AG04449 (cell line): ENCODE measurements around the gene FBXL17.

ENCODE experiments used
- CTCF ChIA-PET: fragments of 350-600 bp; formaldehyde crosslinking; extraction: SDS; loops from one replicate; lab custom pipeline; 2021; ENCODE audit warnings: antibody characterized with exemption; lab: Yijun Ruan, JAX
- POLR2A ChIA-PET: fragments of 400-600, 350-600 bp; formaldehyde crosslinking; extraction: SDS; loops from one replicate; lab custom pipeline; 2020; ENCODE audit warnings: antibody characterized with exemption, inconsistent platforms; lab: Yijun Ruan, JAX
- DNase-seq: peaks from one replicate; pipeline ENCODE4 v3.0.0-alpha.2; 2010; ENCODE audit warnings: low read depth, low spot score
- H3K4me3 ChIP-seq: 2 replicates; pipeline ENCODE4 v1.5.1; 2011; ENCODE audit warnings: low read depth, mild to moderate bottlenecking, control low read depth, low read length
- CTCF ChIP-seq: IDR thresholded peaks from one replicate; pipeline ENCODE4 v1.5.1; 2011; ENCODE audit warnings: mild to moderate bottlenecking, moderate library complexity, low read length, control low read depth, inconsistent platforms; ENCODE audit not compliant: insufficient read depth; ENCODE audit errors: missing control alignments

FBXL17 gene

GRCh38 chr5:107894361-107894760, 487.5 kb downstream of the FBXL17 start:
- no peak for DNase-seq

GRCh38 chr5:107893642-107894041, 488.3 kb downstream of the FBXL17 start:
- no peak for TF ChIP-seq CTCF
- DNase-seq: no peak
- ChIA-PET POLR2A (no interaction called here), CTCF (no interaction called here)
- H3K4me3 ChIP-seq: no peak overlapping the region

More at GRCh38 chr5:107894361-107894760, 487.5 kb downstream of the FBXL17 start:
- H3K4me3 ChIP-seq: no peak overlapping the region
- no peak for TF ChIP-seq CTCF
- POLR2A ChIA-PET: no interaction called here
- CTCF ChIA-PET: no interaction called here

- DNase-seq: no peak
- ChIA-PET CTCF (no interaction called here), POLR2A (no interaction called here)
- TF ChIP-seq CTCF: no peak
- H3K4me3 ChIP-seq: no peak overlapping the region
Observed at GRCh38 chr5:107889387-107889786, 492.5 kb downstream of the FBXL17 start.

- DNase-seq: no peak
Observed at GRCh38 chr5:107888541-107888940, 493.4 kb downstream of the FBXL17 start.

GRCh38 chr5:107887166-107887943, 494.5 kb downstream of the FBXL17 start:
- CTCF ChIA-PET: interaction anchor here (2.6 kb wide), 1 partner anchor 11 kb away, joined by 5 read pairs; no protein-coding TSS in a partner anchor
- H3K4me3 ChIP-seq: no peak overlapping the region
- POLR2A ChIA-PET: no interaction called here
- DNase-seq: no peak
- no peak for TF ChIP-seq CTCF

More at GRCh38 chr5:107888541-107888940, 493.4 kb downstream of the FBXL17 start:
- ChIA-PET CTCF (no interaction called here), POLR2A (no interaction called here)
- no peak overlapping the region for H3K4me3 ChIP-seq
- TF ChIP-seq CTCF: no peak

- H3K4me3 ChIP-seq: no peak overlapping the region
- ChIA-PET CTCF (interaction anchor here (2.6 kb wide), 1 partner anchor 9 kb away, joined by 5 read pairs; no protein-coding TSS in a partner anchor), POLR2A (no interaction called here)
- no peak for DNase-seq
- no peak for TF ChIP-seq CTCF
Observed at GRCh38 chr5:107885601-107886000, 496.3 kb downstream of the FBXL17 start.
